Kidney epithelial cell (primary cell): ENCODE data around the gene GRHL3. TPM values are rescaled to one million over a fixed set of nuclear protein-coding genes. Genes with fewer than 3 reads are reported as not detected.

Experiments used
- DNase-seq: peaks from one replicate; pipeline ENCODE4 v3.0.0-alpha.2; 2010; ENCODE audit warnings: low read depth
- H3K27me3 ChIP-seq: 2 replicates; pipeline ENCODE4 v1.6.0; 2011; ENCODE audit warnings: low read length; ENCODE audit not compliant: control insufficient read depth, insufficient read depth
- H3K36me3 ChIP-seq: 2 replicates; pipeline ENCODE4 v1.5.1; 2011; ENCODE audit warnings: low read length; ENCODE audit not compliant: control insufficient read depth, insufficient read depth
- H3K4me3 ChIP-seq: 2 replicates; pipeline ENCODE4 v1.5.1; 2011; ENCODE audit warnings: low read depth, mild to moderate bottlenecking, control low read depth, low read length
- CTCF ChIP-seq: IDR thresholded peaks from 2 replicates; pipeline ENCODE4 v1.5.1; 2011; ENCODE audit warnings: mild to moderate bottlenecking, moderate library complexity, low read length, control low read depth, inconsistent platforms; ENCODE audit not compliant: insufficient read depth, poor library complexity, severe bottlenecking
- total RNA-seq: library from RNA; depleted of rRNA; stranded (reverse); fragments of >200 nt; gene quantifications from 2 replicates; pipeline ENCODE4 v1.2.3, GENCODE V29; 2015

GRHL3 gene
- total RNA-seq, 1 donor from 2014 or later = 12.5 TPM

GRCh38 chr1:24308365-24309015, 10.7 kb upstream of the GRHL3 start:
- Histone ChIP-seq H3K4me3 (no peak overlapping the region), H3K36me3 (no peaks in the 10 kb centered on the region), H3K27me3 (no peaks in the 10 kb centered on the region)
- TF ChIP-seq CTCF = peak; percentile 17
- no peak for DNase-seq

- no peak overlapping the region for H3K4me3 ChIP-seq
- DNase-seq = no peak
- H3K27me3 ChIP-seq = no peaks in the 10 kb centered on the region
- TF ChIP-seq CTCF = no peak
- no peaks in the 10 kb centered on the region for H3K36me3 ChIP-seq
These were observed 9.2 kb upstream of the GRHL3 start for GRCh38 chr1:24309762-24310485.

- Histone ChIP-seq H3K36me3 (no peaks in the 10 kb centered on the region), H3K4me3 (no peak overlapping the region), H3K27me3 (no peaks in the 10 kb centered on the region)
- no peak for DNase-seq
- no peak for TF ChIP-seq CTCF
These were observed 7.9 kb upstream of the GRHL3 start for GRCh38 chr1:24311234-24311633.

- no peak for TF ChIP-seq CTCF
- no peaks in the 10 kb centered on the region for H3K27me3 ChIP-seq
- H3K4me3 ChIP-seq = no peak overlapping the region
- DNase-seq = no peak
- no peaks in the 10 kb centered on the region for H3K36me3 ChIP-seq
These were observed 7.4 kb upstream of the GRHL3 start for GRCh38 chr1:24311741-24312140.

GRCh38 chr1:24315391-24315790, 3.8 kb upstream of the GRHL3 start:
- TF ChIP-seq CTCF = no peak
- H3K4me3 ChIP-seq = no peak overlapping the region
- H3K27me3 ChIP-seq = peaks cover 2% of the 10 kb centered on the region
- DNase-seq = no peak
- no peaks in the 10 kb centered on the region for H3K36me3 ChIP-seq
